ENCODE measurements around the gene BLNK.

The BLNK gene

DNA sequence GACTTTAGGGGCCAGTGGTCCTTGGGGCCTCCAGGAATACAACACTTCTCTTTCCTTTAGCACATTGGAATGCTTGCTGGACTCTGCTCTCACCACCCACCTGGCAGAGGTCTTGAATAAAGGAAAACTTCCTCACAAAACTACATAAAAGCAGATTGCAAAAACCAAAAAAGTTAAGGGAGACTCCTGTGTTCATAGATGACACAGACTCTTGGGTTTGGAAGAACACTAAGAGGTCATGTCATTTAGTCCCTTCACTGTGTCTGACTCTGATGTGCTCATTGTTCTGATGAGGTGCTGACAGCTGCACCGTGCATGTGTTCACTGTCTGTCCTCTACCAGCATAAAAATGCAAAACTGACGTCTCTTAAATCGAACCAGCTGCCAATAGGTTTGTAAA, 11.4 kb downstream of the BLNK start:
- DNase-seq: no peak

DNA sequence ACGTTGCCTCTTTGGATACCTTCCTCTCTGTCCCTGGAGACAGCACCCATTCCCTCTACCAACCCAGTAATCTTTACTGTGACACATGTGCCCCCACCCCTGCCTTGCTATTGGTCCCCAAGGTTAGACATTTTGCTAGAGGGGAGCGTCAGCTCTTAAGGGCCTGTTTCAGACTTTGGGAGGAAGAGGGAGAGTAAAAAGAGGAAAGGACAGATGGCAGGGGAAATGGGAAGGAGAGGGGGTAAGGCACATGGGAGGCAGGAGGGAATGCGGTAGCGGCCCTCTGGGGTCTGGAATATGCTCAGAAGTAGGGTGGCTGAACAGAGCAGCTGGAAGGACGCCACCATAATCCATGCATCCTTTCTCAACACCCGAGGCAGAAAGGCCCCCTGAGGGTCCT, 12.2 kb downstream of the BLNK start:
- no peak for DNase-seq

DNA sequence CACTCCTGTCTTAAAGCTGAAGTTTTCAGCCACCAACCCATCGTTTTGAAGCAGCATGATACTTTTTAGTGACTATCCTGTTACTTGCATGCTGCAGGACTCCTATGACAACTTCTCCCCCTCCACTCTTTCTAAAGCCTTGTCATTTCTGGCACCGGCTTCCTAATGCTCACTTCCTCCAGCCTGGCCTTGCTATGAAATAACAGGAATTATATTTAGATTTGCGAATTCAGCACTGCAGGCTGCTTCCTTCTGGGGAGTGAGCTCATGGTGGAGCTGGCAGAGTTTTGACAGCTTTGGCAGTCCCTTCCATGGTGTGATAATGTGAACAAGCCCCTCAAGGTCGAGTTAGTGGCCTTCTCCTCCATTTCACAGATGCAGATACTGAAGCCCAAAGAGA, 13.4 kb downstream of the BLNK start:
- DNase-seq: no peak

DNA sequence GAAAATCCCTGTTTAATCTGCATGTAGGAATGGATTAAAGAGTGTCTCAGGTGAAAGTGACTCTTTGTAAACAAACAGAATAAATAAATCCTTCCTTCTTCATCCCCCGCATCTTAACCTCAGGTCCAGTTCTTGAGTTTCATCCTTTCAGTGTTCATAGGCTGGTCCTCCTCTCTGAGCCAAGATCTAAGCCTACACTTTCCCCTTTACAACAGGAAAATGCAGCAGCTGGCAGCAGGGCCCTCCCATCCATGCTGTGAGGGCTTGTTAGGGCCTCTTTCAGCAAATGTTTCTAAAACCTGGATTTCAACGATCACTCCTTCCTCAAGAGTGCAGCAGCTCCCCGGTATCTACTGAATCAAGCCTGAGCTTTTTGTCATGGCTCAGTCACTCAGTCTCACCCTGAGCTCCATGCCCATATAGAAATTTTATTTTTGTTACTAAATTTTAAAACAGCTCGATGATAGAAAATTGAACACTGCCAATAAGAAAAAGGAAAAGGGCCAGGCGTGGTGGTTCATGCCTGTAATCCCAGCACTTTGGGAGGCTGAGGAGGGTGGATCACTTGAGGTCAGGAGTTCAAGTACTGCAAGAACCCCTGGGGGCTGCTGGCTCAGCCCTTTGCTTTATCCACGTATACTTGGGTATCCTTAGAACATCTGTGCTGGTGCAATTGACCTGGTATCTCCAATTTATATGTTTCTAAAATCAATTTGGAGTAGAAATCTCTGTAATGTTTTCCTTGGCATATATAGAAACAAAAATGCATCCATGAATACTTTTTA, 15.6 kb downstream of the BLNK start:
- no peak for DNase-seq

DNA sequence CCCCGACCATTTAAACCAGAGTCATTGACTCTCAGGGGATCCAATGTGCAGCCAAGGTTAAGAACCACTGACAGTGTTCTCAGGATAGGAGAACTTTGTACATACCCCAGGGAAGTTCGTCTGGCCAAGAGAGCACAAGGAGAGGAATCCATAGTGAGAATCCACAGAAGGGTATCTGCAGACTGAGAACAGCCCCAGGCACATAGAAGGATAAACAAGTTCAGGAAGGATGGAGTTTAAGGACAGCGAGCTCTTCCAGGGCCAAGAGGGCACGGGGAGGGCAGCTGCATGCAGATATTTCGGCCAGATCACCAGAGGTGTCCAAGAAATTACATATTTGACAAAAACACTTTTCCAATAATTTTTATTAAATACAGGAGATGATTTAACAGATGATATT, 16.4 kb downstream of the BLNK start:
- no peak for DNase-seq

DNA sequence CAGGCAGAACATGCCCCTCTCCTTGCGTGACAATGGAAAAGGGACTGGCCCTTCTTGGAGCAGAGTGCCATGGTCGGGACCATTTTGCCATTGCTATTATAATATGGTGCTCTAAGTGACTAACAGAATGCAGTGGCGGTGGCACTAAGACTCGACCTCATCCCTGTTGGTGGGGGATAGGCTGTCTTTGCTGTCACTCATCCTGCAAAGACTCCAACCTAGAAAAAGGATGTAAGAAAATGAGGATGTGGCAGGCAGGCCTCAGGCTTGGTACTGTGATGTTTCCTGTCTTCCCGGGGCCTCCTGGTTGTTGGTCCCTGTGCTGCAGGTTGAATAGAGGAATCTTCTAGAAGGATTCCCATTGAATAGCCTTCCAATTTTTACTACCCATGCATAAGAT, 18.6 kb downstream of the BLNK start:
- DNase-seq: no peak

DNA sequence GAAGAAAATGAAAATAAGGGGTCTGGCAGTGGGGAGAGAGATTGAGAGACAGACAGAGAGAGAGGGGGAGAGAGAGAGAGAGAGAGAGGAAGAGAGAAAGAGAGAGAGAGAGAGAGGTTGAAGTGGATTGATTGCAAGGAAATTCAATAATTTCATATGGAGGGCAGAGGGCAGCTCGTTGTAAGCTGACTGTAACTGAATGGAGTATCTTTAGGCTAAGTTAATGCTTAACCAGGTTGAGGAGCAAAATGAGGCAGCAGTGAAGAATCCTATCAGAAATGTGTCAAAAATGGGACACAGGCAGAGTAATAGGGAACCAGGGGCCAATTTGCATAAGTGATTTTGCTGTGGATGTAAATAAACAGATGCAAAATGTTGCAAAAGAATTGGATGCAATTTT, 21.0 kb downstream of the BLNK start:
- DNase-seq: no peak

DNA sequence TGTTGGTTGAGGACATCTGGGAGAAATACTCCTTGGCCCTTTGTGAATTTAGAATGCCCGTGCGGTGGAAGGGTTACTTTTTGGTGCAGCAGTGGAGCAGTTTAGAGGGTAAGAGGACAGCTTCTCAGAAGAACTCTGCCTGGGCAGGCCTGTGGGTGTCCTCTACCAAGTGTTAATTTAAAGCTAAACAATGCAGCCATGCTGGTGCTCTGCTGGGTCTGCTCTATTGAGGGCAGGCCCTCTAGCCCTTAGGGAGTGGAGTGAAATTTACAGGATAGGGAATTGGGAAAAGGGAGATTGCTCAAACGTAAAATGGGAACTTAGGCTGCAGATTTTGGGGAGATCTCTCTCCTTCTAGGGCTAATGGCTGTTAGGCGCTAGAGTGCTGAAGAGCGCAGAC, 22.1 kb downstream of the BLNK start:
- no peak for DNase-seq

DNA sequence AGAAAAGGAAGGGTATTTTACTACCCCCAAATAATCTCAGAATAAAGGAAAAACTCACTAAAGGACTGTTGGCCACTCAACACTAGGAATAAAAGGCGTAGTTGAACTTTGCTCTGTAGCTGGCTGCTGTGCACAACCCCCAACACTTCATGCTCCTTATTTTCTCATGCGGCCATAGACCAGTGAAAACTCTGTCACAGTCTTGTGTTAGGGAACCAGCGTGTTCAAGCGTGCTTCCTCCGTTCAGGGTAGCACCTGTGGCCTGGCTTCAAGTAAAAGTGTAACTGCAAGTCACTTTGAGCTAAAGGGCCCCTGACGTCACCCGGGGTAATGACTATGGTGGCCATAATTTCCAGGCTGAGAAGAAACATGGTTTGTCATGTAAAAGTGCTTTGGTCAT, 27.0 kb downstream of the BLNK start:
- DNase-seq: no peak

DNA sequence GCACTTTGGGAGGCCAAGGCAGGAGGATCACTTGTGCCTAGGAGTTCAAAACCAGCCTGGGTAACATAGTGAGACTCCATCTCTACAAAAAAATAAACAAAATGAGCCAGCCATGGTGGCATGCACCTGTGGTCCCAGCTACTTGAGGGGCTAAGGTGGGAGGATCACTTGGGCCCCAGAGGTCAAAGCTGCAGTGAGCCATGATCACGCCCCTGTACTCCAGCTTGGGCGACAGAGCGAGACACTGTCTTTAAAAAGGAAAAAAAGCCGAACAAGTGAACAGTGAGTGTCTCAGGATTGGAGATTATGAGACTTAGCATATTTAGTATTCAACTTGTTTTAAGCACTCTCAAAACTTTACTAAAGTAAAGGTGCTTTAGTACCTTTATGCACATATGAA, 28.1 kb downstream of the BLNK start:
- no peak for DNase-seq

DNA sequence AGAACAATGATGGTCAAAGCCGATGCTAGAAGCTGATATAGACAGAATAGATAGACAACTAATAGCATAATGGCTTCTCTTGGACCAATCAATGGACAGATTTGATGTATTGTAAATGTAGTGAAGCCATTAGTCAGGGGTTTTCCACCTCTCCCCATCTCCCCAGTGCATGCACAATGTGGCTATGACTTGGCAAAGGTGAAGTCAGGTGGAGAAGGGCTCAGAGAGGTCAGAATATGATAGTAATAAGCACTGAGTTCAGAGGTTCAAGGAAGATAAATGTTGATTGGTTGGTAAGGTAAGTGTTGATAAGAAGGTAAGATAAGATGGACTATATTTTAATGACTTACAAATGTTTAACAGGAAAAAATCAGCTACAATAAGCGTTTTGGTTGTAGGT, 28.5 kb downstream of the BLNK start:
- DNase-seq: no peak

DNA sequence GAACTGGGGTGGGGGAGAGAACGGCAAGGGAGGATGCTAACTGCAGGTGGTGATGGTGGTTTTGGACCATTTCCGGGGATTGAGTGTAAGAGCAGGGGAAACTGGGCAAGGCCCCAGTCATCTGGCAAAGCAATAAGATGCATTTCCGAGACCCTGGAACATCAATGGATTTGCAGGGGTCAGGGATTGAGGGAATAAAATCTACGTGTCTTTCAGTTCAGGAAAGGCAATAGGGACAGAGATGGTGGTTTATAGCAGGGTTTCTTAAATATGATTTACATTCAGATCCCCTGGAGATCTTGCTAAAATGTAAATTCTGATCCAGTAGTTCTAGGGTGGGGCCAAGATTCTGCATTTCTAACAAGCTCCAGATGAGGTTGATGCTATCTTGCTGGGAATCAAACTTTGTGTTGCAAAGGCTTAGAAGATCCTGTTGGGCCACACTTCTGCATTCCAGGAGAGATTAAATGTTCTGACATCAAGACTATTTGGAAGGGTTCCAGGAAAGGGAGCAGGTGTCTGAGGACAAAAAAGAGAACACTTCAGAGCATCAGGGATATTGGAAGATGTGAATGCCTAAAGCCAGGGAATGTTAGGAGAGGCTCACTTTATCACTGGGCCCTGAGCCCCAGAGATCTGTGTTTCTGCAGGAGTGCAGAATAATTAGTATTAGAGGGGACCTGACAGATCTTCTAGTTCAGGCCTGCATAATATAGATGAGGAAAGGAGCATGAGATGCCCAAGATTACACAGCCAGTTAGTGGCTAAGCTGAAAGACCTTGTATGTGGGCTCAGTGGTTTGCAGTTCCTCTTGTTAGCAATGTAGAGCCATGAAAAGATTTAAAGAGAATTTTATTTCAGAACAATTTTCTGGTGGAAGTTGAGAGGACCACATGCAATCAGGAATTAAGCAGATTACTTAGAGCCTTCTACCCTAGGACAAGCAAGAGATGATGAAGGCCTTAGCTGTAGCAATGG, 32.4 kb downstream of the BLNK start:
- DNase-seq: no peak

DNA sequence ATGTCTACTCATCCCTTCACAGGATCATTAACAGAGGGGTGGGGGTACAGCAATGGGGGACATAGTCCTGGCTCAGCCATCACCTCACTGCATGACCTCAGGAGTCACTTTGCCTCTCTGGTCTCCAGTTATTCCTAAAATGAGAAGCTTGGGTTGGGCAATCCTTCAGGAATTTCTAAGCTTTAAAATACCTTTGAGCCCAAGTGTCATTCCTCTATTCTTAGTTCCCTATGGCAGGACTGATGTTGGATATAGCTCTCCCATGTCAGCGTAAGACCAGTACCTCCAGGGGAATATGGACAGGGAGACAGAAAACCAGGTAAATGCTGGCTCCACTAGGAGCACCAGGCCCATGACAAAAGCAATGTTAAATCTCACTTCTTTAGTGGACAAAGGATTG, 34.5 kb downstream of the BLNK start:
- no peak for DNase-seq

DNA sequence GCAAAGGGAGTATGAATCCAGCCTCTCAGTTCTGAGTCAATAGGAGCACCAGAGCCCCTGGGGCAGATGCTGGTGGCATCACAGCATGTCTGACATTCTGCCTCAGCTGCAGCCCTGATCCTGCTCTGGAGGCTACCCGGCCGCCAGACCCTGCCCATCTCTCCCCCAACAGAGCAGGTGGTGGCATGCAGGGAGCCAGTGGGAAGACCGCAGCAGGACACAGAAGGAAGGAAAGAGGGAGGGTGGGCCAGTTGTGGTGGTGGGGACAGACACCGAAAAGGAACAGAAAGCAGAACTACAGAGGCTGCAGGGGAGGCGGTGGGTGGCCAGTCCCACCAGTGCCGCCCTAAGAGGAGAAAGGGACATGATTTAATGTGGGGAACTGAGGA, 35.3 kb downstream of the BLNK start:
- no peak for DNase-seq

DNA sequence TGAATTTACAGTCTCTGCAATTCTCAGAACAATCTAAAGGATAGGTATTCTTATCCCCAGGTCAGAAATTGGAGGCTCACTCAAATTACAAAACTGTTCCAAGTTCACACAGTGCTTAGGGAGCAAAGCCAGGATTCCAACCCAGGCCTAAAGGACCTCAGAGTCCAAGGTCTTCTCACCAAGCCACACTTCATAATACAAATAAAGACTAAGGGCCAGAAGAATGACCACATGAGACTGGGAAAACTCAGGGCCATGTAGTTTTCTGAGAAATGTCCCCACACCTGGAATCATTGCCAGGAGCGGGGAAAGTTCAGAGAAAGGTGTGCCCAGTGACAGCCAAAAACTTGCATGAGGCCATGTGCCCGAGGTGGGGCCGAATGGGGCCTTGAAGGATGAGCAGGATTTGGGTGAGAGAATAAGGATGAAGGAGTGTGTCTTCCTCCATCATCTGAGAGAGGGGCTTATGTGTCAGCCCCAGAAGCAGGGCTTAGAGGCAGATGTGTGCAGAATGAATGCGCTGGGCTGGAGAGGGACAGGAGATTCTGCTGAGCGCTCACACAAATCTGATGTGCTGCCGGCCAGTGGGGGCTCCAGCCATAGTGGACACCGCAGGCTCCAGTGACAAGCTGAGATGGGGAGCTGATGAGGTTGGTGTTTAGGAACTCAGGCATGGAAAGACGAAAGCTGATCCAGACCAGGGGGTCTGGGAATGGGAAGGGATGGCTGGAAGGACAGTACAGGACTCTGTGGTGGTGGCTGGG, 35.9 kb downstream of the BLNK start:
- no peak for DNase-seq

DNA sequence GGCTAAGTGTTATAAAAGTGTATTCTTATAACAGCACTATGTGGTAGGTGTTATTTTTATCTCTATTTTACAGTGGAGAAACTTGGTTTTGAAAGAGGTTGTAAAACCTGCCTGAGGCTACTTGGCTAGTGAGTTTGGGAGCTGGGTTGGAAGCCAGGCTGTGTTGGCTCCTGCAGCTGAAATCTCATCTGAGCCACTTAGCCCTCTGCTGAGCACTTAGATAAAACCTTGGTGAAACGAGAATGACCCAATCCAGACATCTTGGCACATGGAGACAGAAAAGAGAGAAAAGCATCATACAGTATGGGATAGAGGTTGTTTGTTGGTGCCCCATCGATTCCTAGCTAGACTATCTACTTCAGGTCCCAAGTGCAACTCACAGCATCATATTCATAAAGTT, 37.4 kb downstream of the BLNK start:
- DNase-seq: no peak

DNA sequence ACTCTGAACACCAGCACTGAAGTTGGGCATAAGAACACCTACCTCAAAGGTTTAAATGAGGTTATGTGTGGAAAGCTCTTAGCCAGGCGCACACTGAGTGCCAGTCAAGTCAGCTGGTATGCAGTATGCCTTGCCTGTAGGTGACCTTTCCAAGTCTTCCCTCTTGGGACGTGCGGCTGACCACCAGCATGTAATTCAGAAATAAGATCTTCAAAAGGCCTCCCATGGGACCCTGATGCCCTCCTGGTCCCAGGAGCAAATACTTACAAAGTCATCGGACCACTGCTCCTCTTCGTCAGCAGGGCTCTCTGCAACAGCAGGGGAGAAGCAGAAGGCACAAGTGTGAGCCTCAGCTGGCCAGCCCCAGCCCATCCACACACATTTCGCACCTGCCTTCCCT, 40.8 kb downstream of the BLNK start:
- no peak for DNase-seq

DNA sequence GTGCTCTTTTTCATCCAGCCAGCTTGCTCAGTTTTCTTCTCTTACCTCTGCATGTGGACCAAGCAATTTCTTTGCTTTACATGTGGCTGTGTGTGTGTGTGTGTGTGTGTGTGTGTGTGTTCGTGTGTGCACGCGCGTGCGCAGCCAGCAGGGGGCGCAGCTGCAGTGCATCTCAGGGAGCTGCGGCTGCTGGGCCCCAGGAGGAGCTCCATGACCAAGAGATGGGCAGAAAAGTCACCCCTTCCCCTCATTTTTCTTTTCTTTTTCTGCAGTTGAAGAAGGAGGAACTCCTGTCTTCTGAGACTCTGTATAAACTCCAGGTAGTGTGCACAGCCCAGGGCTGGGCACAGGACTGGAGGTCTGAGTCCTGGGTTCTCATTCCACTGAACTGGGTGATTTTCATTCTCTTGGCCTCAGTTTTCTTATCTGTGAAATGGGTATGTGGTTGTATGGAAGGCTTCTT, 41.8 kb downstream of the BLNK start:
- no peak for DNase-seq

DNA sequence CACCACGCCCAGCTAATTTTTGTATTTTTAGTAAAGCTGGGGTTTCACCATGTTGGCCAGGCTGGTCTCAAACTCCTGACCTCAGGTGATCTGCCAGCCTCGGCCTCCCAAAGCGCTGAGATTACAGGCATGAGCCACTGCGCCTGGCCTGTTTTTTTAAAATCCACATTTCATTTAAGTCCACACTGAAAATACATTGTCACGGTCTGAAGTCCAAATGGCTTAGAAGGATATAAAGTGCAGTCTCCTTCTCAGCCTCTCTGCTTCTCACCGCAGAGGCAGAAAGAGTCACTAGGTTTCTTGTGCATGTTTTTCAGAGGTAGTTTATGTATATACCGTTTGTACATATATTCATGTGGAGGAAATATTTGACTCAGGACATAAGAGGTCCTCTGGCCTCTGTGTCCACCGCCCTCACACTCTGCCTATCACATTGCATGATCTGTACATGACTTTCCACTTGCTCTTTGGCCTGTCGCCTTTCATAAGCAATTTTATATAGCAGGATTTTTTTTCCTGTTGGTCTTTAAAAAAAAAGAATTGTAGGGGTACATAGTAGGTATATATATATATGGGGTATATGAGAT, 42.9 kb downstream of the BLNK start:
- DNase-seq: no peak

DNA sequence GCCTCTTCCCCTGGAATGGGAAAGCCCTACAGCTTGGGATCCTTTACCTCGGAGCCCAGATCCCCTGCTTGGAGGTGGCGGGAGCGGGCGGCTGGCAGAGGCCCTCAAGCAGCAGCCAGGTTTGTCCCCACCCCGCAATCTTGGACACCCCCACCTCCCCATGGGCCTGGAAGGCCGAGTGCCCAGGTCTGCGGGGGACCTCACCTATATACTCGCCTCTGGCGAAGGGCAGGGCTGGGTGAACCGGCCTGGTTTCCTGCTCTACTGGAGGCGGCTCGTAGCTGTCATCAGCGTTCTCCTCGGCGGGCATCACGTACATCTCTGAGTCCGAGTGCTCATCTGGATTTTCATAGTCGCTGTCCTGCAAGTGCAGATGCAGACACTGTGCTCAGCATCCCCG, 44.2 kb downstream of the BLNK start:
- DNase-seq: no peak

DNA sequence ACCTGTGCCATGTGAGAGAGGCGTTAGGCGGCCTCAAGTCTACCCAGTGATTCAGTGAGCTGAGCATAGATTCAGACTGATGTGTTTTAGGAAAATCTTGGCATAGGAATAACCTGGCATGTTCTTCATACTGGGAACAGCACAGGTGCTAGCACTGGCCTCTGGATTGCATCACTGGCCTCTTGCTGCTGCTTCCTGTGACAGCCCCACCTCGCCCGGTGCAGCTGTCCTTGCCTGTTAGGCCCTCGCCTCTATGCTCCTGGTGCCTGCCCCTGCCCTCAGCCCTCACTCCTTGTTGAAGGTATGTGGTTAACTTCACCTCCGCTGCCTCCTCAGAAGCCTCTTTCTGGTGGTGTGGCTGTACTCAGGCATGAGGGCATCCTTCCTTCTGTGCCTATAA, 46.2 kb downstream of the BLNK start:
- no peak for DNase-seq

DNA sequence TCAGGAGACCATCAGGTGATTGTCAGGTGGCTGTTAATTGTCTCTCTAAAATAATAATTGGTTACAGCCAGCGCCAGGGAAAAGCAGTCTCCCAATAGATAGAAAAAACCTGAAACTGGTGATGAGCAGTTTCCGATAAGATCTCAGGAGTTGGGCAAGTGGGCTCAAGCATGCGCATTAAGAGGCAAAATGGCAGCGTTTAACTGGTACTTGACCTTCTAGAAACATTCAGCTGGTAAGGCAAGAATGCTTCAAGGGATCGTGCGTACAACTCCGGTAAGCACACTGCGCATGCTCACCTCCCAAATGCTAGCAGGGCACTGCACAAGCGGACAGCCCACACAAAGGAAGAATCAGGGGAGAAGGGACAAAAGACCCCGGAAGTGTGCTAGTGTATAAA, 48.5 kb downstream of the BLNK start:
- no peak for DNase-seq

DNA sequence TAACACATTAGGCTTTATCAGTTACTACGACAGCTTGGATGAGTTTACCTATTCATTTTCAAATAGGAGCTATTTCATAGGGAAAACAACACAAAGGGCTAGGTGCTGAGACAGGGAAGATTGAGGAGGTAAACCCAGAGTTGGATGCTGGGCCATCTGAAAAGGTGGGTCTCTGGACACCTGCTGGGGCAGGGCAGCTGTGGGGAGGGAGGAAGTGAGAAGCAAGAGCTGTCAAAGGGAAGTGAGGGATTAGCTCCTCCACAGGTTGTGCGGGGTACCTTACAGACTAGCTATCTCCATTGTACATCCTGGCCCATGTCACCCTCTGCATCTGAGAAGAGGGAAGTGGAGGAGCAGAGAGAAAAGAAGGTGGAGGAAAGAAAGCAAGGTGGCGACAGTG, 48.9 kb downstream of the BLNK start:
- DNase-seq: no peak
